ENCODE data around the gene MAP7D3.

Gene MAP7D3

DNA sequence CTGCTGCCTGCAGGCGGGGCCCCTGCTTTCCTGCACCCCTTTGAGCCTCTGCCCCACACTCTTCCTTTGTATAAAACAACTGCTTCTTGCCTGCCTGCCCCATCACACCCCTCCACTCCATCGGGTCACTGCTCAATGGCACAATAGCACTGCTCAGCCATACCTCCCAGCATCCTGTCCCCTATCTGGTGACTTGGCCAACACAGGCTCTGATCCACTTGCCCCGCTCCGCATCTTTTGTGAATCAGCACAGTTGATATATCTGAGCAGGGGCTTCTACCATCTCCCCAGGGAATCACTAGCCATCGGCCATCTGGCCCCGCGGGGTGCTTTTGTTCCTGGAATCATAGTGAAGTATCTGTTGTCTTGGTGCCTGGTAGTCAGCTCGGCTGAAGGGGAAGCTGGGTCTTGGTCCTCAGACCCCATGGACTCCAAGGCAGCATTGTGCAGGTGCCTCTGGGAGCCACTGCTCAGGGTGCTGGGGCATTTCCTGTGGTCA, 45.3 kb downstream of the MAP7D3 start:
- no peak for DNase-seq (ENCODE audit: low read depth)

DNA sequence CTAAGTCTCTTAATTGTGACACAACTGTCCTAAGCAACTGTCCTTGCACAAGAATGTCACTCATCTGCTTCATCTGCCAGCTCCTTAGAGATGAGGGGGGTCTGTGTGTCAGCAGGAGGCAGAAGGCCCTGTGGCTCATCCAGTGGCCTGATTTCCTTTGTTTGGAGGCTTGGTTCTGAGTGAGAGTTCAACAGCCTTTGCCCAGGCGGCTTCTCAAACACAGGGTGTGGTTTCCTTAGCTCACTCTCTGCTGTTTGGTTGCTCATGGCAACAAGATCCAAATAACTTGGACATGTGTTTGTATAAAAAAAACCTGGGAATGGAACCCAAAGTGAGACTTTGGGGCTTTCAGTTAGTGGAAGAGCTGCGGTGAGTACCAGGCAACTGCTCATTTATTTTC, 46.6 kb downstream of the MAP7D3 start:
- peak; percentile 80 for DNase-seq (ENCODE audit: low read depth)

DNA sequence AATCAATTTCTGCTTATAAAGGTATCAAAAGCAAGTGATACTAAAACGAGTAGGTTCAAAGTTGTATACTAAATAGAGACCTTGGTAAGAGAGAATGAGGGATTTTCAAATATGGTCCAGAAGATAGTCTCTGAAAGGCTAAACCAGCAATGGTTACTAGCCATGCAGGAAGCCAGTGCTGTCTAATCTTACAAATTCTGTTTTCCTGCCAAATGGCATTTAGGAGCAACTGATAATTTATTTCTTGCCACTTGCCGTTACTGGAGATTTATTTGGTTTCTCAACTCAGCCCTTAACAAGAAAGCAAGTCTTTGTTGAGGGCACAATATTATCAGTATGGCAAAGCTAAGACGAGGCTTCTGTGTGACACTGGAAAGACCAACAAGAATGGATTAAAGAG, 47.2 kb downstream of the MAP7D3 start:
- DNase-seq (ENCODE audit: low read depth): no peak

DNA sequence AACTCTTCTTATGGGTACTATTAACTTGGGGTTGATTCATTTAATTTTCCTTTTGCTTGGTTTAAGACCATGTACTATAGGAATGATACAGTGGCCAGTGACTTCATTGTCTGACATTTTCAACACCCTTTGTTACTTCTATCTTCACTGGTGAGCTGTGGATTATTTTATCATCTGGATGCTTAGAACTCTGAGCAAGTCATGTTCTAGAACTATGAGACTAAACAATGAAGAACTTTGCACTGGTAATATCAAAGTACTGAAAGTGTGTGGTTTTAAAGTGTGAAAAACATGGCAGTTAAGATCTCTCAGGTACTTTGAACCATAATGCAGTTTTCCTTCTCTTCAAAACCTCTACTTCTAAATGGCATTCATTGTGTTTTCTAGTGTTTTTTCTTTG, 47.8 kb downstream of the MAP7D3 start:
- no peak for DNase-seq (ENCODE audit: low read depth)

DNA sequence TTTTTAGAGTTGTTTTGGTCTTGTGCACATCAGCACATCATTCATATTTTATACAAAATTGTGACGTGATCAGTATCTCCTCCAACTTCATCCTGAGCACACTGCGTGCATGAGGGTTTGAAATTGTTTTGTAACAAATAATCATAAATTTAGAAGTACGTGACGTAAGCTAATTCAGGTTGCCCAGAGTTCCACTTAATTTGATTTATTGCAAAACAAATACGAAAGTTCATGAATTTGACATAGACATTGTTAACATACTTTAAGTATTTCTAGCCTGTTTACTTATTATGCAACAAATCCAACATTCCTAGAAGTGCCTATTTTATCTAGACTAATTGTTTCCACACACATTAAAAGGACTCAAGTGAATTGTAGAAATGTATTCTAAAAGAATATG, 48.3 kb downstream of the MAP7D3 start:
- DNase-seq (ENCODE audit: low read depth): no peak

DNA sequence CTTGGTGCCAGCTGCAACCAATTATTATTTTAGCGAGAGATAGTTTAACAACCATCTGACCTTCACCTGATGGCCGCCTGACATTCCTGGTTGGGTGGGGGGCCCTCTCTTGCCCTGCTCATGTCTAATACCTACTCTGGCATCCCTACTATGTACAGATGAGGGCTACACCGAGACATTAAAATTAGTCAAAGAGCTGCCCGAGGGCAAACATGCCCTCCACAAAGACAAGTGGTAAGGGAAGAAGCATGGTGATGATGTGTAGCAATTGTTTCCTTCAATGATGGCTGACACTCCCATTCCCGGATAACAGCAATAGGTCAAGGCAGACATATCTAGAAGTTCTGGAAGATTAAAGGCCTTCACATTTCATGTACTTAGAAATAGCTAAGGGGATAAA, 49.6 kb downstream of the MAP7D3 start:
- no peak for DNase-seq (ENCODE audit: low read depth)

DNA sequence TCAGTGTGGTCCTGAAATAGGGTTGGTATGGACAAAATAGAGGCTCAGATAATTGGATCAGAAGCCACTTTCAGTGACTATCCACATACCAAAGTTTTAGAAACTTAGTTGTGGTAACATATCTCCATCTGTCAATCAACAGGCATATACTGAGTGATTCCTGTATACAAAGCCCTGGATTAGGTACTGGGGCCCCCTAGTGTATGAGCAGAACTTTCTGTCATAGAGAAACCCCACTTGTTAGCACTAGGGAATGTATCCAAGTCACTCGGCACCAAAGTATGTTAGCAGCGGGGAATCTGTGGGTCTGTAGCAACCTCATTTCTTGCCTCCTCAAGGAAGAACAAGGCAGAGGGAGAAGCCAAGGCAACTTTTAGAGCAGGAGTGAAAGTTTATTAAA, 50.7 kb downstream of the MAP7D3 start:
- DNase-seq (ENCODE audit: low read depth): no peak

DNA sequence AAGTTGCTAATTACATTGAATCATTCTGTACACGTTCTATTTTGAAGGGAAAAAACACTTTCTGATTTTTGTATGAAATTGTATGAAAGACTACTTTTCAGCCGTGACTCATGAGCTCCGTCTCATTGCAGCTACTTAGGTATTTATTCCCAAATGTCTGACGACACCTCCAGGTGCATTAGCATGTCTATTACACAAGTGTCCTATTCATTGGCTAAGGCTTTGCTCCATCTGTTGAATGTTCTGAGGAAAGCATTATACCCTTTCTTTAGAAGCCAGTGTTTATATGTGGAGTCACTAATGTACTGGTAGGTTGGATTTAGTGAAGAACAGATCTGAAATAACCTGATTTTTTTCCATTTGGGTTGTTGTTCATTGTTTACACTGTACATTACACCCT, 51.8 kb downstream of the MAP7D3 start:
- DNase-seq (ENCODE audit: low read depth): no peak

DNA sequence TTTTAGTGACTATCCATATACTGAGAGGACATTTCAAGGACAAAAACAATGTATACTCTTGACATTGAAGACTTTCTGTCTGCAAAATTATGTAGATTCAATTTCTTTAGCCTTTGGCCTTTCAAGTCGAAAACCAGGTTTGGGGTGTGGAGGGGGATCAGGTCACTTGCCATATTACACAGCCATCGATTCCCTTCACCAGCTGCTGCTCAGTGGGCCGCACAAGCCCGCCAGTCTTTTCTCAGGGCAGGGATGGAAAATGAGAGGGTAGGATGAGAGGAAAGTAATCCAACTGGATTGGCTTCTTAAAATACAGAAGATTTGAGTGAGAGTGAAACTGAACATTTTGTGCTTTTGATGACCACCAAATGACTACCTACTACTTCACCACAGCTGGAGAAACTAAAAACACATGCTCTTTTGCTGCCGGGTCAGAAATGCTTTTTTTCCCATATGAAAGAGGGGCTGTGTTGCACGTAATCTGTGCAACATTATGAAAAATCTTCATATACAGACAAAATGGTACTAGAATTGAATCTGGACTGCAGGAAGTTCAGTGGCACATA, 52.4 kb downstream of the MAP7D3 start:
- DNase-seq (ENCODE audit: low read depth): no peak

DNA sequence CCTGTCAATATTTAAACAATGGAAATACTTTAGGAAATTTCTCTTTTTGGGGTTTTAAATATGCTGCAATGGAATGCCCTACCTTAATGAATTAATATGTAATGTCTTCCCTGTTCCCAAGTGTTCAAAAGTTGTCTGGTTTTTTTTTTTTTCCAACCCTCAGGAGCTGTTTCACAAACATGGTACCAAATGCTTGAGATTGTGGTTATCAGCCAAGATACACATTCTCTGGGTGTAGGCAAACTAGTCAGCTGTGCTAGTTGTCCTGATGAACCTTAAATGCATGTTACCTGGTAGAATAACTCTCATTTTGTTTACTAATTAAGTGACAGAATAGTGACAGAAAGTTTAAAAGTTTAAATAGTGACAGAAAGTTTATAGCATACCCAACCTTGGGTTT, 53.2 kb downstream of the MAP7D3 start:
- no peak for DNase-seq (ENCODE audit: low read depth)

DNA sequence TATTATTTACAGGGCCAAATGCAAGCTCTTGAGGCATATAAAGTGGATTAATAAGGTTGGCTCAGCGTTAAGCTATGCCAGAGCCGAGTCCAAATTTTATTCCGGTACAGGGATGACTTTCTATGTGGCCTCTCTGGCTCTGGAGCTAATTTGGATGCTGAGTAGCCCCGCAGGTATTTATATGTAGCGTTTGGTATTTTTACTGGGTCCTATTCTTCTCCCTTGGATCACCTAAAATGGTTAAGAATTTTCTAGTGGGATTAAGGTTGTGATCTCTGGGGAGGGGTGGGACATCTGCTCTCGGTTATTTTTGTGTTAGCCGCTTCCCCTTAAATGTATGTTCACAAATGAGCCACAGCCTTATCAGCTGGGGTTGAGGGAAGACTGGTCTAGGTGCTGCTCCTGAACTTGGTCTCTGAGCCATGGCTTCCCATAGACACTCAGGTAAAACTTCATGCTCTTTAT, 54.5 kb downstream of the MAP7D3 start:
- no peak for DNase-seq (ENCODE audit: low read depth)

DNA sequence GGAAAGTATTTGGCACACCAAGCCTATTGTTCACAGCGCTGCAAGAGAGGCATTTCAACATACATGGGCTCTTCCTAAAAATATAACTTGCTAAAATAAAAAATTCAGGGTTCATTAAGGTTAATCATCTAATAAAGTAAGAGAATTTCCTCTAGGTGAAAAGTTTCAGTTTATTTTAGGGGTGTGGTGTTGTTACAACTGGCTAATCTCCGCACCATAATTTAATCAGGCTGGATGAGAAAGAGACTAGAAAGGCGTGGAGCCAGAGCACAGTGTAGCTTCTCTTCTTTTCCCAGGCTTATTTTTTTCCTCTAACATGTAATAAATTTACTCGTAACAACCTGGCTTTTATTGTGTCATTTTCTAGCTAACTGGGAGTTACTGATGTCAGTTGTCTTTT, 56.0 kb downstream of the MAP7D3 start:
- DNase-seq (ENCODE audit: low read depth): no peak

DNA sequence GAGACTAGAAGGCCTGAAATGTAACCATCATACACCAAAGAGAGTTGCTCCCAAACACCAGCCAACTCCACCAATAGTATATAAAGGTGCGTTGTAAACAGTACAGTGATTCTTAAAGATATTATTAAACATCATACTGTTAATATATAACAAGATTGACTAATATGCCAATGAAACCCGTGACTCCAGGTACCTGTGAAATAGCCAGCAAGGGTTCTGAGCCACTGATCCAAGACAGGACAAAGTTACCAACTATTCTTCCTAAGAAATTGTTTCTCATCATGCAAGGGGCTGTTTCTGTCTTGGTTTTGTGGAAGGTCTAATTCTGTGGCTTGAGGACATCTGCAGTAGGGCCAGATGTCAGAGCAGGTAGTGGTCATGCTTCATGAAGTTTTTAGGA, 56.7 kb downstream of the MAP7D3 start:
- DNase-seq (ENCODE audit: low read depth): no peak

DNA sequence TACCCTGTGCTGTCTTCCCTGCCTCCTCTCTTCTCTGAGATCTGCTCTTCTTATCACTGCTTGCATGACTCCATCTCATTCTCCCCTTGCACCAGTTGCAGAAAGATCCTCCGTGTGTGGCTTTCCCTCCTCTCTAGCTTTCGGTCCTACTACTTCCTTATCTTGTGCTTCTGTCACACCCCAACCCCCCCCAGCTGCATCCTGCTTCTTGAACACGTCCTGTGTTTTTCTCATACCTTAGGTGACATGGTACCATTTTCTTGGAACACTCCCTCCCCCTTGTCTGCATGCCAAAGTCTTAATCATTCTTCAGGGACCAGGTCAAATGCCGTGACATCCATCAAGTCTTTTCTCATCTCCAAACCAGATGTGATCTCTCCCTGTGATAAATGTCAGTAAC, 57.4 kb downstream of the MAP7D3 start:
- DNase-seq (ENCODE audit: low read depth): no peak

DNA sequence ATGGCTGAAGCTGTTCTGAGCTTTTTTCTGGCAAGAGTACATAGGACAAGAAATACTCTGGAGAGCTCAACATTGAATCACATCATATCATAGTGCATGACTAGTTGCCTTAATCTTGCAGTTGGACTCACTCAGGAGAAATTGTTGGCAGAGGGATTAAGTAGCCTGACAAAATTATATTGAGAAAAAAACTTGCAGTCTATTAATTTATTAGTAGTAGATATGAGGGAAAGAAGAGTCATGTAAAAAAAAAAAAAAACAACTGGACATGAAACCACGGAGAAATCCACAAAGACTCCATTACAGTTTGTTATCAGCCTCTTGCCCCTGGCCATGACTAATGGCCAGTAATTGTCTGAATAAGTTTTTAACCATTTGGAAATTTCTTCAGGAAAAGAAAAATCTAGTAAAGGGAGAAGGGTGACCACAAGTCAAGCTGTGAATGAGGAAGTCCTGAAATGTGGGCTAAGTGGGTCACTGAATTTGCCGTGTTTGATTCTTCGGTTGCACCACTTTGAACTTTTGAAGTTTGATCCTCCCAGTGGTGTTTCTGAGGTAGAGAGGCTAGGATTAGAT, 58.3 kb downstream of the MAP7D3 start:
- no peak for DNase-seq (ENCODE audit: low read depth)

DNA sequence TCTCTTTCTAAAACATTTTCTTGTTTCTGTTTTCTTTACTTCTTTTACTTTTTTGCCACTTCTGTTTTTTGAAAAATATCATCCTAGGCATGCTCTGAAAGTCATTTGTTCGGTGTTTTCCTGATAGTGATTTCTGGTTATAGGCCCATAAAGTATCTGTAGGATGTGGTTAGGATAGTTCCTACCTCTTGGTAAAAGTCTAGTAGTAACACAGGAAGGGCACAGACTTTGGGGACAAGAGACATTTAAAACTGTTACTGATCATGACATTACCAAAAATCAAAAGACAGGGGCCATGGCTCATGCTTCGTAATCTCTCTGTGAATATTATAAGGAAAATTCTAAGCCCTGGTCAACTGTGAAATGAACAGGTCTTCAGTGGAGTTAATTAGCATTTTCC, 59.1 kb downstream of the MAP7D3 start:
- DNase-seq (ENCODE audit: low read depth): no peak

DNA sequence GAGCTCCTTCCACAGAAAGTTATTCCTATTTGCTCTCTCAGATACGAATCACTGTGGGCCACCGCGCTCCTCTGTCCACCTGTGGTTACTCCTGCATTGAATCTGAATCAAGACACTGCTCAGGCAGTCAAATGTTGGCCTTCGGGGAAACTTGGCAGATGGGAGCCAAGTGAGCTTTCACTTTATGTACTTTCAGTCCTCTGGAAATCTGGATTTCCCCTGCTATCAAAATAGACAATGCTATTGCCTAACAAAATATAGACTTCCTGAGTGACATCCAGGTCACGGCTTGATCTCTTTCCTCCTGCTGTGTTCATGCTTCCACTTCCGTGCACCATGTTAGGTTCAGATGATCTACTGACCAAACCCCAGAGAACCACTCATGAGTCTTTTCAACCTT, 60.0 kb downstream of the MAP7D3 start:
- no peak for DNase-seq (ENCODE audit: low read depth)

DNA sequence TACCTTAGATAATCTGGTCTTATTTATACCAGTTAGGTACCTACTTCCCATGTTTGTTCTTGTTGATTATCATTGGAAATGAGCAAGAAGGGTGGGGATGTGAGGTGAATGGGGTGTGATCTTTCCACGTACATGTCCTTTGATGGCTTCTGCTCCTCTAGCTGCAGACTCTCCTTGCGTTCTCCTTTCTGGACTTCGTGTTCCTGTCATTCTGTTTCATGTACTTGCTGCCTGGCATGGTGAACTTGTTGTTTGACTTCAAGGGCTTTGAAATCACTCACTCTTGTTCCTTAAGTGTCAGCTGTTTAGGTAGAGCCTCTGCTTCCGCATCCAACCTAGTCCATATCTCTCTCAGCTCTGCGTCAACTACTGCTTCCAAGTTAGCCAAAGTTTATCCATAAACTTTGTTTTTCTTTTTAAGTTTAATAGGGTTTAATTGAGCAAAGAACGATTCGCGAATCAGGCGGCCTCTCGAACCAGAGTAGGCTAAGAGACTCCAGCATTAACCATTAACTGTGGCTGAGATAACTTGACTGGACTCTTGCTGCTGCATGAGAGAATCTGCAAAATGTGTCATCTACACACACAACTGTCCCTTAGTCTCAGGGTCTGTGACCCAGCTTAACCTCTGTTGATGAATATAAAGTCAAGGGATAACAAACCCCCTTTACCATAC, 61.0 kb downstream of the MAP7D3 start:
- no peak for DNase-seq (ENCODE audit: low read depth)

DNA sequence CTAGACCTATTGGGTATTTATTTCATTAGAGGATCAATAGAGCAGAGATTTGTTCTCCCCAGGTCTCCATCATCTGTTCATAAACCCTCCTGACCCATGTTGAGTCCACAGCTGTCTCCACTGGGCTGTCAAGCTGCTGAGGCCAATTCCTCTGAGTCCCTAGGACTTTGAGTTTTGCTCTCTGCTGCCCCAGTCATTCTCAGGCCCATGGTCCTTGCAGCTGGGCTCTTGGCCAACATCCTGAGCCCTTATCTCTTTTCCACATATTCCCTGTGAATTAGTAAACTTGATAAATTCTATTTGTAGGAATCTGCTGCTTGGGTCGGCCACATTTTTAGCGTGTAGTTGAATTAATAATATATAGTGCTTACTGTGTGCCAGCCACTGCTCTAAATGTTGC, 62.0 kb downstream of the MAP7D3 start:
- DNase-seq (ENCODE audit: low read depth): no peak

DNA sequence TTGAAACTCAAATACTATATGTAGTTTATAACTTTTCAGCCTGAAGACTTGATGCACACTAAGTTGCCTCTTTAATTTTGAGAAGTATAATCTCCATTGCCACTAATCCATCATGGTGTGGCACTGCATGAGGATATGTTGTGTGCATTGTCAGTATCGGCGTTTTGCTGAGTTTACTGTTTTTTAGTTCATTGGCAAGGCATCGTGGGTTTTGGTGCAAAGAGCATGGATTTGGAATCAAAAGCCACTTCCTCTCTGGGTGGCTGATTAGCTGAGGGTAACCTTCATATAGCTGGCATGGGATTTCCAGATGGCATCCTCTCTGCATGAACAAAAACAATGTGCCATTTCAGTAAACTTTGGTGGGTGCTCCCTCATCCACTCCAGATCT, 65.2 kb downstream of the MAP7D3 start:
- no peak for DNase-seq (ENCODE audit: low read depth)

DNA sequence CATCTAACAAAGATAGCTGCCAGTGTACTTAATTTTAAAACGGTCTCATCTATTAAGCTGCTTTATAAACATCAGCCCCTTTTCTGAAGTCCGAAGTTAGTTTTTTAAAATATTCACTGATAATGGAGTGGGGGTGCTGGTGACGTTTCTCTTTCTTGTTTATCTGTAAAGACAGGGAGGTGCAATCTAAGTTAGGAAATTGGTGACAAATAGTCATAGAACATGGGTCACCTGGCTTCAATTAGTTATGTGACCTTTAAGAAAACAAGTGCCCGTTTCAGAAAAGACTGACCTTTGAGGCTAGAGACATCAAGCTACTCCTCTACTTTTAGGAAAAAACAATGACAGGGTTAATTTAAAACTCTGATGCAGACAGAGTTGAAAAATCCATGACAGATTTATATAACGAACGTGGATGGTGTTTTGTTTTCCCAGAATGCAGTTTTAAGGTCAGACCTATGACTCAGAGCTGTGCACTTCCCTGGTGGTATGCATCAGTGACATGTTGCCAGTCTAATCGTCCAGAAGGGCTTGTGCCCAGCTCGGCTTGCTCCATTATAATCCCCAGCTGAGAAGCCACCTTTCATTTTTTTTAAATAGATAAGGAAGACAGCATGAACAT, 65.7 kb downstream of the MAP7D3 start:
- no peak for DNase-seq (ENCODE audit: low read depth)

DNA sequence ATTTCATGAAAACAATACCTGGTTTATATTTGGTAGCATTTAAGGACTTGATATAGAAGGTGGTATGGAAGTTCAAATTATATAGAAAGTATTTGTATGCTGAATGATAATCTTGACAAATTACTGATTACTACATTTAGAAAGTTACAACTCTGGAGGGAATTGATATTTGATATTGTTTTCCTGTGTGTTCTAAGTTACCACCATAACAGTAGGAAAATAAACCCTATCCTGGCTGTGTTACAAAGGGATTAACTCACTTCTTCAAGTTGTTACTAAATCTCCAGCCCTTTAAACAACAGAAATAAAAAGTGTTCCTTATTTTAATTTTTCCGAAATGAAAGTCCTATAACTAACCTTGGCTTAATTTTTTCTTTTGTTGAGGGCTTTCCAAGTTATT, 67.3 kb downstream of the MAP7D3 start:
- DNase-seq (ENCODE audit: low read depth): peak; percentile 46

DNA sequence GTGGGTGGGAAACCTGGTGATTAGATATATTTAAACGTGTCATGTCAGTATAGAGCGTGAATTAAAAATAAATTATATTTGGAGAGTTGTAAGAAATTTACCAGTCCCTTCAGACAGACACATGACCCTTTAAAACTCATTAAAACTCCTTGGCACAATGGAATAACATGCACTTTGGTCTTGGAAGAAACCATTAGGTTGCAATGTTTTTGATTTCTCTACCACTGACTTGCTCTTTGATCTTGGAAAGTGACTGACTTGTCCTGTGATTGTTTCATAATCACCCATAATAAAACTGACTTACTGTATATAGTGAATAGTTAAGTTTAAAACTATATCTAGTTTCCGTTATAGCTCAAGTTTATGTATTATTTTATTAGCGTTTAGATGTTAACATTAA, 68.0 kb downstream of the MAP7D3 start:
- DNase-seq (ENCODE audit: low read depth): no peak
